Stimulated activated CD8-positive, alpha-beta memory T cell treated with anti-CD3 and anti-CD28 coated beads, Interleukin-4, amount 100 ng/mL, for 48 hours (primary cell): ENCODE results near the gene SPR.

Experiments used
- DNase-seq: peaks from one replicate; pipeline ENCODE4 v3.0.0-alpha.2; 2020

SPR gene

DNA sequence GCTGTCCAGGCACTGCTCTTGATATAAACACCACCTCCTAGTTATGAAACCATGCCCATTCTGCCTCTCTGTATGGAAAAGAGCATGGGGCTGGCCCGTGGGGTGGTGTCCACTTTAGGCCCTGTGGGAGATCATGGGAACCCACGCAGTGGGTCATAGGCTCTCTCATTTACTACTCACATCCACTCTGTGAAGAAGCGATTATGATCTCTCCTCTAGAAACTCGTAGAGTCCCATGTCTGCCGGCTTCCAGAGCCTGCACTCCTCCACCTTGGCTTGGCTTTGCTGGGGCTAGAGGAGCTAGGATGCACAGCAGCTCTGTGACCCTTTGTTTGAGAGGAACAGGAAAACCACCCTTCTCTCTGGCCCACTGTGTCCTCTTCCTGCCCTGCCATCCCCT is 46.0 kb downstream of the SPR start:
- no peak for DNase-seq

GRCh38 chr2:72933646-72934151 is 46.5 kb downstream of the SPR start:
- DNase-seq, result no peak

DNA sequence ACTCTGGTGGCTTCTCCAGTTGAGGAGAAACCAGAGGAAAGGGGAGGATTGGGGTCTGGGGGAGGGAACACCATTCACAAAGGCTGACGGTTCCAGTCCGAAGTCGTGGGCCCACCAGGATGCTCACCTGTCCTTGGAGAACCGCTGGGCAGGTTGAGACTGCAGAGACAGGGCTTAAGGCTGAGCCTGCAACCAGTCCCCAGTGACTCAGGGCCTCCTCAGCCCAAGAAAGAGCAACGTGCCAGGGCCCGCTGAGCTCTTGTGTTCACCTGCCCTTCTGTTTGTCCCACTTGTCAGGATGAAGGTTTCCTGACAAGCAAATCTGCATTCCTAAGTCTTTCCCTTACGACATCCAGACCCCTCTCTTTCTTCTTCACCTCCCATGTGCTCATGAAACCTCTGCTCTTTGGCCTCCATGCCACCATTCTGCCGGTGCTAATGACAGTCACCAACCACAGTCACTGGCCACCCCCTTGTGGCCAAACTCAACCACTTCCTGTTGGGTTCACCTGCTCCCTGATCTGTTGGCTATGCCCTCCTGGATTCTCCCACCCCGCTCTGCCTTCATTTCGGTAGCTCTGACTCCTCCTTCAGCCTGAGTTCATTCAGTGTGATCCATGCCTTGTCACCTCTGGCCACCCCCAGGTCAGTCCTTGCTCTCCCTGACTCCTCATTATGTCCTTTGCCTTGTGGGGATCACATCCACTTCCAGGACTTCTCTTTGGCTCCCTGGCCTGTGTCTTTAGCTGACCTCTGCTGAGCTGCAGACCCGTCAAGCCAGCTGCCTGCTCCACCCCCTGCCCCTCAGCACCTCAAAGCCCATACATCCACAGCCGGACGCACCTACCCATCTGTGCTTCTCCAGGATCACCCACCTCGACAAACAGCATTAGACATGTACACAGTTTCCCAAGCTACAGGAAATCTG is 47.7 kb downstream of the SPR start:
- DNase-seq, result no peak

GRCh38 chr2:72935611-72935957 is 48.4 kb downstream of the SPR start:
- DNase-seq, result no peak

DNA sequence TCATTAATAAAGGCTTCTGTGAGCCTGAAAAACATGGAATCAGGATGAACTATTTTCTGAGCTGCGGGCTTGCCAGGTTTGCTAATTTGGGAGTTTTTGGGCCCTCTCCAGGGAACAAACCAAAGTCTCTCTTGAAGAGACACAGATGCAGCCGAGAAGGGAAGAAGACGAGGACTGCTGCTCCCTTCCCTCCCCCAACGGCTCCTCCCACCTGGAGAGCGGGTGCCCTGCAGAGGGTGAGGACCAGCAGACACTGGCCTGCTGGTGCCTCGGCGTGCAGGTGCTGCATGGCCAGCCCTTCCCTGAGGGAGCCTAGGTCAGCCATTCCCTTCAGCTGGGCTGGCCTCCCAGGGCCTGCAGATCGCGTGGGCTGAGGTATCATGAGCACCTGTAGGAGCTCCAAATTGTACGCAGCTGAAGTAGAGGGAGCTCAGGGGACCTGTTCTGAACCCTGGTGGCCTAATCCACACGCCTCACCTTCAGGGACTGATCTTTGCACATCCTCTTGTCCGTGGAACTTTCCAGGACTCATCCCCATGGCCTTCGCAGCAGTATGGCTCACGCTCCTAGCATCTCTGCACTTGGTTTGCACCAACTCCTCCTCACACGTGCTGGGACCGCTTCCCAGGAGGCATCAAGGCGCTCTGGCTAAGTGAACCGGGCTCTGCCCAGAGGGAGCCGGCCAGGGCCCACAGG is 49.6 kb downstream of the SPR start:
- DNase-seq, result no peak

DNA sequence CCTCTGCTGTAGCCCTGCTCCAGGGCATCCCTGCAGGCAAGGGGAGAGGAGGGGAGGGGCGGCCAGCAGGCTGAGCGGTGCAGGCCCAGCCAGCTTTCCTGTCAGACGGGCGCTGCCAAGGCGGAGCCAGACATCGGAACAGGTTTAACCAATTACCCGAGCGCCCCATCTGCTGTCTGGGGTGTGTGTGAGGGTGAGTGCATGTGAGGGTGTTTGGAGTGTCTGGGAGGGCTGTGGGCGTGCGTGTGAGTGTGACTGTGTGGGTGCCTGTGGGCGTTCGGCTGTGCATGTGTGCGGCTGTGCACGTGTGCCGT is 50.1 kb downstream of the SPR start:
- DNase-seq, result no peak

GRCh38 chr2:72938455-72938854 is 51.2 kb downstream of the SPR start:
- no peak for DNase-seq

GRCh38 chr2:72940361-72940760 is 53.2 kb downstream of the SPR start:
- no peak for DNase-seq

- DNase-seq, result no peak
Observed at GRCh38 chr2:72940786-72941185, 53.6 kb downstream of the SPR start.
